VCaP (cell line): ENCODE measurements around the gene G6PC3.

Source experiments
- H3K27ac ChIP-seq: fragments of 450-650 bp; 2 replicates; pipeline ENCODE4 v1.5.1; 2017
- CTCF ChIP-seq: fragments of 450-650 bp; conservative IDR thresholded peaks from 2 replicates; pipeline ENCODE4 v1.5.1; 2017; ENCODE audit warnings: mild to moderate bottlenecking, moderate library complexity

The G6PC3 gene

GRCh38 chr17:44074231-44074910, 3.8 kb downstream of the G6PC3 start:
- peak overlapping the region; percentile 98 for H3K27ac ChIP-seq
- no peak for TF ChIP-seq CTCF

- peak overlapping the region; percentile 98 for H3K27ac ChIP-seq
- no peak for TF ChIP-seq CTCF
Observed at GRCh38 chr17:44074911-44075285, 4.4 kb downstream of the G6PC3 start.

DNA sequence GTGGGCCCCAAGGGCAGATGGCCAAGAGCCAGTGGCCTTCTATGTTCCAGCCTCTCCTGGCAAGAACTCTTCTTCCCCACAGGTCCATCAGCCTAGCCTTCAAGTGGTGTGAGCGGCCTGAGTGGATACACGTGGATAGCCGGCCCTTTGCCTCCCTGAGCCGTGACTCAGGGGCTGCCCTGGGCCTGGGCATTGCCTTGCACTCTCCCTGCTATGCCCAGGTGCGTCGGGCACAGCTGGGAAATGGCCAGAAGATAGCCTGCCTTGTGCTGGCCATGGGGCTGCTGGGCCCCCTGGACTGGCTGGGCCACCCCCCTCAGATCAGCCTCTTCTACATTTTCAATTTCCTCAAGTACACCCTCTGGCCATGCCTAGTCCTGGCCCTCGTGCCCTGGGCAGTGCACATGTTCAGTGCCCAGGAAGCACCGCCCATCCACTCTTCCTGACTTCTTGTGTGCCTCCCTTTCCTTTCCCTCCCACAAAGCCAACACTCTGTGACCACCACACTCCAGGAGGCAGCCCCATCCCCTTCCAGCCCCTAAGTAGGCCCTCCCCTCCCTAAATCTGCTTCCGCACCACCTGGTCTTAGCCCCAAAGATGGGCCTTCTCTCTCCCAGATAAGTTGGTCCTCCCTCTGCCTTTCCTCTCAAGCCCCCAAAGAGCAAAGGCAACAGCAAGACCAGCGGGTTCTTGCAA, 5.2 kb downstream of the G6PC3 start:
- peak overlapping the region; percentile 98 for H3K27ac ChIP-seq
- TF ChIP-seq CTCF, result no peak

GRCh38 chr17:44076716-44077594, 6.4 kb downstream of the G6PC3 start:
- no peak for TF ChIP-seq CTCF
- peak overlapping the region; percentile 98 for H3K27ac ChIP-seq

- H3K27ac ChIP-seq, result peak overlapping the region; percentile 98
- TF ChIP-seq CTCF, result no peak
Observed at GRCh38 chr17:44077595-44077909, 7.0 kb downstream of the G6PC3 start.

DNA sequence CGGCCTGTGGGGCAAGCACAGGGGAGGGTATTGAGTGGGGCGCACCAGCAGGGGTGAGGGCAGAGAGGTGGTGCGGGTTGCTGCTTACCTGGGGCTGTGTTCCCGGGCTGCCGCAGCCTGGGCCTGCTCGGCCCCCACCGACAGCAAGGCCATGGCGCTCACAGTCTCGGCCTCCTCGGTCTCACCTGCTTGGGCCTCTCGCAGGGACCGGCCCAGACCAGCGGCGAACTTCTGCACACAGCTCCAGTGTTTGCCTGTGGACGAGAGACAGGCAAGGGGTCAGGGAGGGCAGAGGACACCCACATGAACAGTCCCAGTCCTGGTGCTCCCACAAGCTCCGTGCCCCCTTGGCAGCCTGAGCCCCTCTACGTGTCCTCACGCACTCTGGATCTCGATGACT, 7.9 kb downstream of the G6PC3 start:
- H3K27ac ChIP-seq, result peak overlapping the region; percentile 98

More for the DNA sequence above, 7.9 kb downstream of the G6PC3 start:
- TF ChIP-seq CTCF, result no peak
